H9 (cell line): ENCODE results near the gene GRID1. TPM values are rescaled to one million over a fixed set of nuclear protein-coding genes. Genes with fewer than 3 reads are reported as not detected.
A peak's percentile ranks its signal among the peaks of the same experiment; 100 is the strongest.

Source experiments
- DNase-seq: peaks from one replicate; pipeline ENCODE4 v3.0.0-alpha.2; 2017
- H2AFZ ChIP-seq: one replicate; pipeline ENCODE4 v1.6.1; 2013; ENCODE audit warnings: mild to moderate bottlenecking, low read length, control low read depth, moderate library complexity
- H2AK5ac ChIP-seq: 2 replicates; pipeline ENCODE4 v1.6.1; 2013; ENCODE audit warnings: low read length, control low read depth, mixed read lengths; ENCODE audit not compliant: insufficient read length
- H2BK120ac ChIP-seq: one replicate; pipeline ENCODE4 v1.6.1; 2013; ENCODE audit warnings: low read depth, mild to moderate bottlenecking, low read length, control low read depth, inconsistent platforms; ENCODE audit not compliant: poor library complexity, severe bottlenecking
- H2BK12ac ChIP-seq: 2 replicates; pipeline ENCODE4 v1.6.1; 2013; ENCODE audit warnings: low read length, control low read depth, mixed read lengths, low read depth; ENCODE audit not compliant: insufficient read length
- H2BK15ac ChIP-seq: 2 replicates; pipeline ENCODE4 v1.6.1; 2013; ENCODE audit warnings: low read depth, low read length, control low read depth
- H2BK20ac ChIP-seq: one replicate; pipeline ENCODE4 v1.6.1; 2013; ENCODE audit warnings: low read depth, mild to moderate bottlenecking, low read length, control low read depth, inconsistent platforms; ENCODE audit not compliant: poor library complexity, severe bottlenecking
- H2BK5ac ChIP-seq: 2 replicates; pipeline ENCODE4 v1.6.1; 2013; ENCODE audit warnings: low read length, control low read depth, mixed read lengths; ENCODE audit not compliant: insufficient read length
- H3K14ac ChIP-seq: 2 replicates; pipeline ENCODE4 v1.6.1; 2013; ENCODE audit warnings: low read length, control low read depth; ENCODE audit not compliant: insufficient read depth
- H3K18ac ChIP-seq: 2 replicates; pipeline ENCODE4 v1.6.1; 2013; ENCODE audit warnings: low read depth, mild to moderate bottlenecking, mixed read lengths, low read length, control low read depth; ENCODE audit not compliant: insufficient read length
- H3K23ac ChIP-seq: 2 replicates; pipeline ENCODE4 v1.6.1; 2013; ENCODE audit warnings: low read length, control low read depth, mixed read lengths, low read depth; ENCODE audit not compliant: insufficient read length
- H3K23me2 ChIP-seq: 2 replicates; pipeline ENCODE4 v1.6.1; 2013; ENCODE audit warnings: low read depth, mild to moderate bottlenecking, mixed read lengths, low read length, control low read depth; ENCODE audit not compliant: insufficient read length, poor library complexity, severe bottlenecking
- H3K27ac ChIP-seq: 2 replicates; pipeline ENCODE4 v1.5.1; 2013; ENCODE audit warnings: low read length, control low read depth, mixed read lengths, low read depth; ENCODE audit not compliant: insufficient read length
- H3K27me3 ChIP-seq: 2 replicates; pipeline ENCODE4 v1.6.1; 2013; ENCODE audit warnings: low read length, control low read depth, inconsistent platforms; ENCODE audit not compliant: insufficient read depth
- H3K4ac ChIP-seq: 2 replicates; pipeline ENCODE4 v1.6.1; 2013; ENCODE audit warnings: low read depth, mild to moderate bottlenecking, control low read depth, inconsistent platforms, low read length, moderate library complexity
- H3K4me1 ChIP-seq: 2 replicates; pipeline ENCODE4 v1.6.1; 2013; ENCODE audit warnings: low read length, control low read depth, inconsistent platforms; ENCODE audit not compliant: insufficient read depth
- H3K4me2 ChIP-seq: 2 replicates; pipeline ENCODE4 v1.6.1; 2013; ENCODE audit warnings: low read length, control low read depth, mixed read lengths; ENCODE audit not compliant: insufficient read length, insufficient read depth
- H3K56ac ChIP-seq: 2 replicates; pipeline ENCODE4 v1.6.1; 2013; ENCODE audit warnings: low read depth, mild to moderate bottlenecking, mixed read lengths, low read length, control low read depth; ENCODE audit not compliant: insufficient read length
- H3K79me1 ChIP-seq: 2 replicates; pipeline ENCODE4 v1.6.1; 2013; ENCODE audit warnings: low read depth, mild to moderate bottlenecking, moderate library complexity, low read length, control low read depth, inconsistent platforms; ENCODE audit not compliant: insufficient read depth, poor library complexity, severe bottlenecking
- H3K79me2 ChIP-seq: 2 replicates; pipeline ENCODE4 v1.6.1; 2013; ENCODE audit warnings: low read length, control low read depth, inconsistent platforms; ENCODE audit not compliant: insufficient read depth
- H3K9ac ChIP-seq: 2 replicates; pipeline ENCODE4 v1.6.1; 2013; ENCODE audit warnings: low read length, control low read depth, mixed read lengths; ENCODE audit not compliant: insufficient read length; ENCODE audit errors: extremely low read depth
- H3K9me3 ChIP-seq: one replicate; pipeline ENCODE4 v1.6.1; 2013; ENCODE audit warnings: low read depth, low read length, inconsistent platforms; ENCODE audit not compliant: control insufficient read depth
- H3T11ph ChIP-seq: one replicate; pipeline ENCODE4 v1.6.1; 2013; ENCODE audit warnings: mild to moderate bottlenecking, low read length, control low read depth, inconsistent platforms
- H4K20me1 ChIP-seq: one replicate; pipeline ENCODE4 v1.6.1; 2013; ENCODE audit not compliant: control insufficient read depth, insufficient read length, insufficient read depth
- H4K5ac ChIP-seq: 2 replicates; pipeline ENCODE4 v1.6.1; 2013; ENCODE audit warnings: low read depth, mild to moderate bottlenecking, mixed read lengths, low read length, control low read depth; ENCODE audit not compliant: insufficient read length
- H4K8ac ChIP-seq: replicated peaks from 2 replicates; pipeline ENCODE4 v1.6.1; 2013; ENCODE audit warnings: low read length, control low read depth, mixed read lengths, low read depth; ENCODE audit not compliant: insufficient read length
- H4K91ac ChIP-seq: 2 replicates; pipeline ENCODE4 v1.6.1; 2013; ENCODE audit warnings: low read depth, mild to moderate bottlenecking, moderate library complexity, mixed read lengths, low read length, control low read depth; ENCODE audit not compliant: insufficient read length
- H3K27ac Mint-ChIP-seq, 3 experiments: 2 replicates in 2 of 3; 3 replicates in 1 of 3; pipeline ENCODE4 v1.8.0; 2020 to 2021; ENCODE audit warnings: mixed read lengths in 3 of 3, mild to moderate bottlenecking in 1 of 3, moderate library complexity in 1 of 3
- H3K27me3 Mint-ChIP-seq: 2 replicates; pipeline ENCODE4 v1.8.0; 2021; ENCODE audit warnings: low read depth, mild to moderate bottlenecking, moderate library complexity, mixed read lengths
- H3K36me3 Mint-ChIP-seq, 3 experiments: 2 replicates in 2 of 3; 3 replicates in 1 of 3; pipeline ENCODE4 v1.8.0; 2020 to 2021; ENCODE audit warnings: low read depth in 3 of 3, mixed read lengths in 3 of 3; ENCODE audit not compliant: insufficient read depth in 1 of 3
- H3K4me1 Mint-ChIP-seq, 2 experiments: 2 replicates each; pipeline ENCODE4 v1.8.0; 2020; ENCODE audit warnings: mixed read lengths in 2 of 2
- H3K4me3 Mint-ChIP-seq, 2 experiments: 2 replicates in 1 of 2; 3 replicates in 1 of 2; pipeline ENCODE4 v1.8.0; 2020 to 2021; ENCODE audit warnings: mild to moderate bottlenecking in 2 of 2, mixed read lengths in 2 of 2, moderate library complexity in 1 of 2
- H3K9me3 Mint-ChIP-seq, 2 experiments: 2 replicates in 1 of 2; 3 replicates in 1 of 2; pipeline ENCODE4 v1.8.0; 2020; ENCODE audit warnings: mild to moderate bottlenecking in 2 of 2, mixed read lengths in 2 of 2, moderate library complexity in 1 of 2
- WGBS: extraction: QIAGEN DNeasy Blood & Tissue Kit; methylation state at CpG from one replicate; pipeline ENCODE4 v1.1.7; 2013; ENCODE audit warnings: missing lambda C conversion rate, low lambda C conversion rate, mixed read lengths; ENCODE audit not compliant: insufficient read length; ENCODE audit errors: extremely low coverage; 5-methylcytosine and 5-hydroxymethylcytosine counted together
- total RNA-seq: library from RNA; stranded (reverse); gene quantifications from 2 replicates; pipeline ENCODE4 v1.2.1, GENCODE V29; 2021
- TF ChIP-seq, protein P1 (sequence below): fragments of 200-600 bp; sonication (generic); conservative IDR thresholded peaks from 3 replicates; pipeline ENCODE4 v1.8.0; 2021; ENCODE audit warnings: antibody characterized with exemption, mild to moderate bottlenecking

Gene GRID1
- total RNA-seq, 1 experiment from 2014 or later, result 0.35 TPM

DNA sequence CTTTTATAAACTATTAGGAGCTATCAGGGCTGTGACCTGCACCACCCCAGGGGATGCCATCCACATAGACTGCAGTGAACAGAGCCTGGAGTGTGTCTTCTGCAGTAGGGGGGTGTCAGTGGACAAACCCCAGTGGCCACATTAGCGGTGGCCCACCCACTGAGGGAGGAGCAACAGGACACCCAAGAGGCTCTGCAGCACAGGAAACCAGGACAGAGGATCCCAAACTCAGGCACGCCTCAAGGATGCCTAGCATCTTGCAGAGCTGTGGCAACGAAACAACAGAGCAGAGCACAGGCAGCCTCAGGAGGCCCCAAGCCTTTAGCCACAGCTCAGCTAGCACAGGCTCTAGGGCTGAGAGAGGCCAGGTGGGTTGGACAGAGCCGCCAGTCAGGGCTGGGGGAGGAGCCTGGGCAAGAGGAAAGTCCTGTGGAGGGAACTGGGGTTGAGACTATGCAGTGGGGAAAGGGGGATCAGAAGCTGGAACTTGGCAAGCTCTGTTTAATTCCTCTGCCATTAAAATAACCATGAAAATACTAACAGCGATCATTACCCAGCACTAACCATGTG is 53.8 kb downstream of the GRID1 start:
- H3K4ac ChIP-seq, result no peak overlapping the region
- no peaks in the 10 kb centered on the region for H4K20me1 ChIP-seq
- H3K27ac ChIP-seq, result no peak overlapping the region
- H2BK120ac ChIP-seq, result no peak overlapping the region
- H2AK5ac ChIP-seq, result no peak overlapping the region
- no peaks in the 10 kb centered on the region for H3K79me1 ChIP-seq
- H3K79me2 ChIP-seq, result no peaks in the 10 kb centered on the region
- H3K9me3 ChIP-seq, result no peaks in the 10 kb centered on the region
- no peak overlapping the region for H2BK12ac ChIP-seq
- Mint-ChIP-seq H3K27ac (no peak overlapping the region), H3K9me3 (no peaks in the 10 kb centered on the region; a peak in 1 of 5 replicates), H3K4me3 (no peak overlapping the region; a peak in 1 of 5 replicates), H3K4me1 (peaks cover 6 to 10% of the 10 kb centered on the region in 2 experiments), H3K27me3 (peaks cover 16% of the 10 kb centered on the region), H3K36me3 (no peaks in the 10 kb centered on the region; a peak in 1 of 7 replicates)
- no CpG with 5 or more reads among the region's 5 CpGs for WGBS
- H4K91ac ChIP-seq, result no peak overlapping the region
- no peaks in the 10 kb centered on the region for H3K23me2 ChIP-seq
- no peak overlapping the region for H3K14ac ChIP-seq
- no peak overlapping the region for H3K9ac ChIP-seq
- no peak overlapping the region for H2BK5ac ChIP-seq
- H3K27me3 ChIP-seq, result no peaks in the 10 kb centered on the region
- TF ChIP-seq, protein P1, sequence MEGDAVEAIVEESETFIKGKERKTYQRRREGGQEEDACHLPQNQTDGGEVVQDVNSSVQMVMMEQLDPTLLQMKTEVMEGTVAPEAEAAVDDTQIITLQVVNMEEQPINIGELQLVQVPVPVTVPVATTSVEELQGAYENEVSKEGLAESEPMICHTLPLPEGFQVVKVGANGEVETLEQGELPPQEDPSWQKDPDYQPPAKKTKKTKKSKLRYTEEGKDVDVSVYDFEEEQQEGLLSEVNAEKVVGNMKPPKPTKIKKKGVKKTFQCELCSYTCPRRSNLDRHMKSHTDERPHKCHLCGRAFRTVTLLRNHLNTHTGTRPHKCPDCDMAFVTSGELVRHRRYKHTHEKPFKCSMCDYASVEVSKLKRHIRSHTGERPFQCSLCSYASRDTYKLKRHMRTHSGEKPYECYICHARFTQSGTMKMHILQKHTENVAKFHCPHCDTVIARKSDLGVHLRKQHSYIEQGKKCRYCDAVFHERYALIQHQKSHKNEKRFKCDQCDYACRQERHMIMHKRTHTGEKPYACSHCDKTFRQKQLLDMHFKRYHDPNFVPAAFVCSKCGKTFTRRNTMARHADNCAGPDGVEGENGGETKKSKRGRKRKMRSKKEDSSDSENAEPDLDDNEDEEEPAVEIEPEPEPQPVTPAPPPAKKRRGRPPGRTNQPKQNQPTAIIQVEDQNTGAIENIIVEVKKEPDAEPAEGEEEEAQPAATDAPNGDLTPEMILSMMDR, result no peak
- no peak overlapping the region for H4K5ac ChIP-seq
- H3K4me1 ChIP-seq, result no peaks in the 10 kb centered on the region
- no peak overlapping the region for H3K56ac ChIP-seq
- H2BK20ac ChIP-seq, result no peak overlapping the region
- H4K8ac ChIP-seq, result no peak overlapping the region
- no peak overlapping the region for H3K4me2 ChIP-seq
- H3T11ph ChIP-seq, result no peak overlapping the region
- H3K18ac ChIP-seq, result no peak overlapping the region
- no peak overlapping the region for H2AFZ ChIP-seq
- DNase-seq, result peak; percentile 71
- H2BK15ac ChIP-seq, result no peak overlapping the region
- no peak overlapping the region for H3K23ac ChIP-seq
